Esophagus squamous epithelium (tissue), 5 donors: ENCODE measurements around the gene ARFGAP1. TPM values are rescaled to one million over a fixed set of nuclear protein-coding genes. Genes with fewer than 3 reads are reported as not detected.

Experiments used
- DNase-seq: peaks from one replicate; lab custom pipeline; 2025; lab: John Stamatoyannopoulos, UW
- H3K27ac ChIP-seq, 4 donors: fragments of 200-600 bp; sonication (generic); one replicate each; pipeline ENCODE4 v1.5.1; 2016 to 2019; ENCODE audit warnings: mild to moderate bottlenecking in 1 of 4
- H3K27me3 ChIP-seq, 4 donors: fragments of 200-600 bp; sonication (generic); 1 replicate in 3 of 4; 2 replicates in 1 of 4; pipeline versions ENCODE4 v1.5.1 to v1.6.0; 2017 to 2021; ENCODE audit warnings: antibody characterized with exemption in 1 of 4
- H3K36me3 ChIP-seq, 3 donors: fragments of 200-600 bp; sonication (generic); one replicate each; pipeline ENCODE4 v1.5.1; 2016 to 2019
- H3K4me1 ChIP-seq, 3 donors: fragments of 200-600 bp; sonication (generic); one replicate each; pipeline ENCODE4 v1.5.1; 2017 to 2019
- H3K4me3 ChIP-seq, 4 donors: fragments of 200-600 bp; sonication (generic); 1 replicate in 3 of 4; 2 replicates in 1 of 4; pipeline ENCODE4 v1.5.1; 2016 to 2019; ENCODE audit warnings: mild to moderate bottlenecking in 2 of 4, moderate library complexity in 1 of 4
- H3K9me3 ChIP-seq, 3 donors: fragments of 200-600 bp; sonication (generic); one replicate each; pipeline ENCODE4 v1.5.1; 2016 to 2019
- POLR2A ChIP-seq, 4 donors: fragments of 450-650 bp; IDR thresholded peaks; one replicate each; pipeline ENCODE4 v1.6.1; 2017; ENCODE audit warnings: antibody characterized with exemption in 4 of 4, mild to moderate bottlenecking in 4 of 4, moderate library complexity in 3 of 4
- WGBS, 2 donors: methylation state at CpG; one replicate each; pipeline ENCODE4 v1.1.5; 2018; 5-methylcytosine and 5-hydroxymethylcytosine counted together
- intact Hi-C: fragments of 100-400 bp; cut with DNase I; formaldehyde crosslinking; loops from one replicate; pipeline ENCODE4 v1.15.0; 2022
- total RNA-seq, 4 donors: library from RNA; depleted of rRNA; stranded (reverse); fragments of >200 nt; gene quantifications; one replicate each; pipeline ENCODE4 v1.1.0, GENCODE V29; 2016
- TF ChIP-seq, protein P1 (sequence below), 6 experiments: fragments of 450-650 bp in 4 of 6; fragments of 200-600 bp in 2 of 6; sonication (generic) in 2 of 6; IDR thresholded peaks; one replicate each; pipeline ENCODE4 v1.5.1; 2016 to 2019; ENCODE audit warnings: antibody characterized with exemption in 6 of 6, mild to moderate bottlenecking in 4 of 6, moderate library complexity in 4 of 6
- donor health status: DM: yes; HTN: yes; CAD: no.

Gene ARFGAP1
- total RNA-seq, 4 donors from 2014 or later, result 18.4 to 37.4 (median 30.7) TPM

DNA sequence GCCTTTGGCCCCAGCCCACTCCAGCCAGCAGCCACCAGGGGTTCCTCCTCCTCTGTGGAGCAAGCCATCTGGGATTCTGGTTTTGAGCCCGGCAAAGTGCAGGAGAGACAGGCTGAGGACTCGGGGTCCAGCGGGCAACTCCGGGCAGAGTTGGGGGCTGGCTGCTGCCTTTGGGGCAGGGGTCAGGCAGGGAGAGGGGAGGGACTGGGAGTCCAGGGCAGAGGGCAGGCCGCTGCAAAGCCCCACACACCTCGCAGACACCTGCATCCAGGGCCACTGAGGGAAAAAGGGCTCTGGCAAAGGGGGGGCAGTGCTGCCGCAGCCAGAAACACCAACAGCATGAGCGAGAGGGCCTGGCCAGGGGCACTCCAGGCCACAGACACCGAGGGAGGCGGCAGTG is 28.1 kb upstream of the ARFGAP1 start:
- no peaks in the 10 kb centered on the region for H3K36me3 ChIP-seq
- peaks cover 0 to 63% (median 0%) of the 10 kb centered on the region in 4 donors for H3K27me3 ChIP-seq
- no peak for DNase-seq
- H3K4me3 ChIP-seq, result no peak overlapping the region
- 75 to 84% methylated on average over 4 to 8 of the region's 10 CpGs for WGBS, 2 donors
- intact Hi-C loops, result no loop called here
- no peak for TF ChIP-seq POLR2A (IDR thresholded peaks at IDR 0.05)
- TF ChIP-seq, protein P1, sequence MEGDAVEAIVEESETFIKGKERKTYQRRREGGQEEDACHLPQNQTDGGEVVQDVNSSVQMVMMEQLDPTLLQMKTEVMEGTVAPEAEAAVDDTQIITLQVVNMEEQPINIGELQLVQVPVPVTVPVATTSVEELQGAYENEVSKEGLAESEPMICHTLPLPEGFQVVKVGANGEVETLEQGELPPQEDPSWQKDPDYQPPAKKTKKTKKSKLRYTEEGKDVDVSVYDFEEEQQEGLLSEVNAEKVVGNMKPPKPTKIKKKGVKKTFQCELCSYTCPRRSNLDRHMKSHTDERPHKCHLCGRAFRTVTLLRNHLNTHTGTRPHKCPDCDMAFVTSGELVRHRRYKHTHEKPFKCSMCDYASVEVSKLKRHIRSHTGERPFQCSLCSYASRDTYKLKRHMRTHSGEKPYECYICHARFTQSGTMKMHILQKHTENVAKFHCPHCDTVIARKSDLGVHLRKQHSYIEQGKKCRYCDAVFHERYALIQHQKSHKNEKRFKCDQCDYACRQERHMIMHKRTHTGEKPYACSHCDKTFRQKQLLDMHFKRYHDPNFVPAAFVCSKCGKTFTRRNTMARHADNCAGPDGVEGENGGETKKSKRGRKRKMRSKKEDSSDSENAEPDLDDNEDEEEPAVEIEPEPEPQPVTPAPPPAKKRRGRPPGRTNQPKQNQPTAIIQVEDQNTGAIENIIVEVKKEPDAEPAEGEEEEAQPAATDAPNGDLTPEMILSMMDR (IDR thresholded peaks at IDR 0.05), result no peak
- peaks cover 0 to 6% (median 0%) of the 10 kb centered on the region in 3 donors for H3K4me1 ChIP-seq
- no peak overlapping the region for H3K27ac ChIP-seq
- no peaks in the 10 kb centered on the region for H3K9me3 ChIP-seq

DNA sequence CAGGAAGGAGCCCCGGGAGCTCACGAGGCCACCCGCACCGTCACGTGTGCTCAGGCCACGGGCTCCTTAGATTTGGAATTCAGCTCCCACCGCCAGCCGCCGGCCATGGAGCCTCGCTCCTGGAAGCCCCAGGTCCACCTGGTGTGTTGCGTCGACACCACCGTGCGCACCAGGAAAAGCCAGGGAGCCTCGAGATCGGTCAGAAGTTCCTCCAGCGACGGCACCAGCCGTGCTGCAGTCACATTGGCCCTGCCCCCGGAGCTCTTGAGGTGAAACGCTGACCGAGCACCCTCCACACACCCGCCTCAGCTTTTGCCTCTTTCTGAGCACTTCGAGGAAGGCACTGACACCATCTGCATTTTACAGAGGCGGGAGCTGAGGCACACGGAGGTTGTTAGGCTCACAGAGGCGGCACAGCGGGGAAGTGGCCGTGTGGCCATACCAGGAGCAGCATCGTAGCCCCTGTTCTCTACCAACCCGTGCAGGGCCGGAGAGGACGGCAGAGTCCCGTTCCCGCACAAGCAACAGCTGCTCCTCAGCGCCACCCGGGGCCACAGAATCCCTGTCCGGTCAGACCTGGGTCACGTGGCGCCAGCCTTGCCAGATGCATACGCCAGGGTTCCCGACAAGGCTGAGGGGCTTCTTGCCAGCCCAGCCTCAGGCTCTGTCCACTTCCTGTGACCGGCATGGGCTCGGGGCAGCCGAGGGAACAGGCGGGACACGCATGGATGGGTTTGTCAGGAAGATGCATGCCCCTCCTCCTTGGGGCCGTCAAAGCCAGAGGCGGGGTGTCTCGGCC is 25.9 kb upstream of the ARFGAP1 start:
- Histone ChIP-seq H3K4me1 (peaks cover 0 to 6% (median 0%) of the 10 kb centered on the region in 3 donors), H3K27ac (no peak overlapping the region), H3K36me3 (no peaks in the 10 kb centered on the region), H3K4me3 (no peak overlapping the region), H3K27me3 (peaks cover 0 to 85% (median 0%) of the 10 kb centered on the region in 4 donors), H3K9me3 (no peaks in the 10 kb centered on the region)
- intact Hi-C loops, result no loop called here
- no peak for TF ChIP-seq POLR2A (IDR thresholded peaks at IDR 0.05)
- TF ChIP-seq, protein P1 (IDR thresholded peaks at IDR 0.05), result no peak
- 37 to 65% methylated on average over 13 to 20 of the region's 50 CpGs for WGBS, 2 donors
- DNase-seq, result no peak

DNA sequence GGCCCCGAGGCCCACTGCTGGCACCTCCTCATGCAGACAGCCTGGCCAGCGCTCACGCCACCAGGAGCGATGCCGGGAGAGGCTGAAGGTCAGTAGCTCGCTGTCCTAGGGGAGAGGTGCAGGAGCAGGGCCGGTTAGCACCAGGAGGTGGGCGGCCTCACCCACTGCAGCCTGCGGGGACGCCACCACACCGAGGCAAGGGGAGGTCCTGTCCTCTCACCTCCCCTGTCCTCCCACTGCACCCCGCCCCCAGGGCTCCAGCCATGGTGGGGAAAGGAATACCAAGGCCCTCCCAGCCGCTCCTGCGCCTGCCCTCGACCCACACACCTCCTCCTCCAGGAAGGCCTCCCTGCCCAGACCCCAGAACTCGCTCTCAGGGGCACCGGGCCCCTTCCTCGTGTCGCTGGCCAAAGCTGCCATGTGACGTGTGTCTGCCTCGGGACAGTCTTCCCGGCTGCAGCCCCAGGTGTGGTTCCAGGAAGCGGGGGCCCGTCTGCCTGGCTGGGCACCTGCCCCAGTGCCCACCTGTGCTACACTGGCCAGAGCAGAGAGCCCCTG is 24.9 kb upstream of the ARFGAP1 start:
- TF ChIP-seq POLR2A (IDR thresholded peaks at IDR 0.05), result no peak
- TF ChIP-seq, protein P1 (IDR thresholded peaks at IDR 0.05), result no peak
- H3K27ac ChIP-seq, result no peak overlapping the region
- no peaks in the 10 kb centered on the region for H3K36me3 ChIP-seq
- peaks cover 0 to 6% (median 0%) of the 10 kb centered on the region in 3 donors for H3K4me1 ChIP-seq
- no peak for DNase-seq
- intact Hi-C loops, result no loop called here
- 76% methylated on average over 10 of the region's 24 CpGs; no CpG with 5 or more reads in 1 of the 2 donors for WGBS, 2 donors
- no peak overlapping the region for H3K4me3 ChIP-seq
- H3K27me3 ChIP-seq, result peaks cover 0 to 94% (median 0%) of the 10 kb centered on the region in 4 donors
- H3K9me3 ChIP-seq, result no peaks in the 10 kb centered on the region

GRCh38 chr20:63248835-63249591 is 23.6 kb upstream of the ARFGAP1 start:
- WGBS, 2 donors, result 42 to 58% methylated on average over 12 to 14 of the region's 25 CpGs
- peaks cover 8 to 18% (median 10%) of the 10 kb centered on the region in 3 donors for H3K4me1 ChIP-seq
- intact Hi-C loops, result no loop called here
- no peaks in the 10 kb centered on the region for H3K36me3 ChIP-seq
- H3K4me3 ChIP-seq, result no peak overlapping the region
- DNase-seq, result no peak
- peaks cover 0 to 95% (median 4%) of the 10 kb centered on the region in 4 donors for H3K27me3 ChIP-seq
- no peaks in the 10 kb centered on the region for H3K9me3 ChIP-seq
- H3K27ac ChIP-seq, result no peak overlapping the region
- TF ChIP-seq POLR2A (IDR thresholded peaks at IDR 0.05), result no peak
- TF ChIP-seq, protein P1 (IDR thresholded peaks at IDR 0.05), result no peak
